HCT116 (cell line): ENCODE measurements around the gene COQ2. TPM values are rescaled to one million over a fixed set of nuclear protein-coding genes. Genes with fewer than 3 reads are reported as not detected.

Source experiments
- ATAC-seq: fragments of 200-7000 bp; cut with Tn5 transposase; 2 replicates; pipeline ENCODE4 v1.9.1; 2020; ENCODE audit warnings: mild to moderate bottlenecking, moderate library complexity
- BruUV-seq: library from RNA; stranded (reverse); fragments of 400-500 nt; replicated peaks from 2 replicates; lab custom pipeline; 2021; lab: Mats Ljungman, UMichigan
- CTCF ChIA-PET: fragments of 300-600 bp; sonication (Branson Sonifier 250); formaldehyde crosslinking; loops from one replicate; lab custom pipeline; 2021; ENCODE audit warnings: antibody characterized with exemption; lab: Charles Lee
- POLR2A ChIA-PET: fragments of 300-600, 350-600 bp; sonication (Branson Sonifier 250); formaldehyde crosslinking; loops from one replicate; lab custom pipeline; 2021; ENCODE audit warnings: antibody characterized with exemption; lab: Charles Lee
- RAD21 ChIA-PET, 2 experiments: fragments of 300-600 bp; sonication (Branson Sonifier 250); formaldehyde crosslinking; loops; one replicate each; lab custom pipeline; 2023; ENCODE audit warnings: low total read pairs in 2 of 2; ENCODE audit not compliant: uncharacterized antibody in 2 of 2, unreplicated experiment in 2 of 2, low non-redundant PET in 1 of 2; lab: Charles Lee
- DNase-seq: peaks from one replicate; pipeline ENCODE4 v3.0.0-alpha.2; 2010; ENCODE audit warnings: low read depth, low spot score
- H2AFZ ChIP-seq: fragments of 200-600 bp; shearing (Covaris generic), sonication (generic); 2 replicates; pipeline ENCODE4 v1.6.1; 2017; ENCODE audit warnings: low read depth, mixed run types, mixed read lengths, antibody characterized with exemption, low read length; ENCODE audit not compliant: poor library complexity, severe bottlenecking
- H3K27ac ChIP-seq: 2 replicates; pipeline ENCODE4 v1.5.1; 2012; ENCODE audit warnings: low read depth, low read length
- H3K27me3 ChIP-seq: fragments of 200-600 bp; sonication (generic); 2 replicates; pipeline ENCODE4 v1.6.1; 2016; ENCODE audit warnings: mixed run types, low read length, mixed read lengths; ENCODE audit not compliant: insufficient read depth
- H3K36me3 ChIP-seq, 2 experiments: fragments of 200-500 bp in 1 of 2; fragments of 200-600 bp in 1 of 2; sonication (Bioruptor generic) in 1 of 2; sonication (generic) in 1 of 2; 2 replicates each; pipeline versions ENCODE4 v1.5.1 to v1.6.1; 2014 to 2016; ENCODE audit warnings: low read length in 2 of 2, inconsistent platforms in 1 of 2, mixed read lengths in 1 of 2, mixed run types in 1 of 2; ENCODE audit not compliant: insufficient read depth in 2 of 2, control insufficient read depth in 1 of 2
- H3K4me1 ChIP-seq, 2 experiments: fragments of 200-600 bp in 1 of 2; sonication (generic) in 1 of 2; 2 replicates each; pipeline versions ENCODE4 v1.5.1 to v1.6.1; 2012 to 2017; ENCODE audit warnings: low read length in 2 of 2, inconsistent platforms in 1 of 2, mild to moderate bottlenecking in 1 of 2, mixed read lengths in 1 of 2, mixed run types in 1 of 2, moderate library complexity in 1 of 2; ENCODE audit not compliant: insufficient read depth in 2 of 2, control insufficient read depth in 1 of 2
- H3K4me2 ChIP-seq: fragments of 200-600 bp; sonication (generic); 2 replicates; pipeline ENCODE4 v1.6.1; 2017; ENCODE audit warnings: mixed run types, low read length, mixed read lengths
- H3K4me3 ChIP-seq, 2 experiments: fragments of 200-600 bp in 1 of 2; sonication (generic) in 1 of 2; replicated peaks in 1 of 2; 2 replicates each; pipeline ENCODE4 v1.5.1; 2011 to 2016; ENCODE audit warnings: low read length in 2 of 2, control low read depth in 1 of 2, low read depth in 1 of 2, mild to moderate bottlenecking in 1 of 2, mixed read lengths in 1 of 2, mixed run types in 1 of 2
- H3K79me2 ChIP-seq: fragments of 200-600 bp; sonication (generic); 2 replicates; pipeline ENCODE4 v1.6.1; 2017; ENCODE audit warnings: mild to moderate bottlenecking, mixed run types, low read length, moderate library complexity, mixed read lengths; ENCODE audit not compliant: insufficient read depth
- H3K9ac ChIP-seq: fragments of 200-600 bp; sonication (generic); 2 replicates; pipeline ENCODE4 v1.6.1; 2016; ENCODE audit warnings: low read length, mixed read lengths
- H3K9me2 ChIP-seq: fragments of 200-600 bp; sonication (generic), shearing (Covaris generic); 2 replicates; pipeline ENCODE4 v1.6.1; 2017; ENCODE audit warnings: mixed run types, mild to moderate bottlenecking, moderate library complexity; ENCODE audit not compliant: insufficient read depth
- H3K9me3 ChIP-seq, 2 experiments: fragments of 200-500 bp in 1 of 2; fragments of 200-600 bp in 1 of 2; sonication (Bioruptor generic) in 1 of 2; sonication (generic) in 1 of 2; 2 replicates each; pipeline ENCODE4 v1.6.1; 2014 to 2017; ENCODE audit warnings: low read length in 2 of 2, mixed read lengths in 2 of 2, inconsistent platforms in 1 of 2, low read depth in 1 of 2, mild to moderate bottlenecking in 1 of 2, mixed run types in 1 of 2, moderate library complexity in 1 of 2; ENCODE audit not compliant: control insufficient read depth in 1 of 2, insufficient read depth in 1 of 2
- H4K20me1 ChIP-seq: fragments of 200-600 bp; sonication (generic), shearing (Covaris generic); 2 replicates; pipeline ENCODE4 v1.6.1; 2017; ENCODE audit warnings: mixed run types, mild to moderate bottlenecking, moderate library complexity; ENCODE audit not compliant: insufficient read depth
- CBX3 ChIP-seq: IDR thresholded peaks from 2 replicates; pipeline ENCODE4 v1.6.1; 2012; ENCODE audit warnings: low read depth
- FOSL1 ChIP-seq: IDR thresholded peaks from 2 replicates; pipeline ENCODE4 v1.6.1; 2012; ENCODE audit warnings: low read depth
- POLR2AphosphoS5 ChIP-seq: IDR thresholded peaks from 2 replicates; pipeline ENCODE4 v1.6.1; 2011; ENCODE audit warnings: mild to moderate bottlenecking, low read depth, low read length, moderate library complexity
- SP1 ChIP-seq: IDR thresholded peaks from 2 replicates; pipeline ENCODE4 v1.6.1; 2012; ENCODE audit warnings: low read depth
- ZNF274 ChIP-seq: fragments of 200-500 bp; sonication (Bioruptor generic); IDR thresholded peaks from 2 replicates; pipeline ENCODE4 v1.6.1; 2014; ENCODE audit warnings: mild to moderate bottlenecking, low read depth, low read length, inconsistent platforms
- intact Hi-C: fragments of 100-400 bp; cut with micrococcal nuclease; formaldehyde crosslinking; loops from 2 replicates; pipeline ENCODE4 v1.10.0; 2022
- total RNA-seq: library from RNA; stranded (reverse); gene quantifications from one replicate; pipeline ENCODE4 v1.2.1, GENCODE V29; 2021; ENCODE audit not compliant: unreplicated experiment
- TF ChIP-seq, protein P1 (sequence below), 3 experiments: fragments of 200-600 bp in 1 of 3; sonication (generic) in 1 of 3; IDR thresholded peaks in 2 of 3; conservative IDR thresholded peaks in 1 of 3; 2 replicates each; pipeline ENCODE4 v1.5.1; 2012 to 2017; ENCODE audit warnings: low read depth in 2 of 3, low read length in 2 of 3, antibody characterized with exemption in 1 of 3, borderline replicate concordance in 1 of 3, control low read depth in 1 of 3, mild to moderate bottlenecking in 1 of 3, mixed read lengths in 1 of 3, mixed run types in 1 of 3, moderate library complexity in 1 of 3; ENCODE audit not compliant: insufficient read depth in 1 of 3
- TF ChIP-seq, protein P2 (sequence below): IDR thresholded peaks from 2 replicates; pipeline ENCODE4 v1.6.1; 2012
- TF ChIP-seq, protein P3 (sequence below): IDR thresholded peaks from 2 replicates; pipeline ENCODE4 v1.6.1; 2012; ENCODE audit warnings: low read depth

Gene COQ2
- total RNA-seq, 1 experiment from 2014 or later = 20.6 TPM

DNA sequence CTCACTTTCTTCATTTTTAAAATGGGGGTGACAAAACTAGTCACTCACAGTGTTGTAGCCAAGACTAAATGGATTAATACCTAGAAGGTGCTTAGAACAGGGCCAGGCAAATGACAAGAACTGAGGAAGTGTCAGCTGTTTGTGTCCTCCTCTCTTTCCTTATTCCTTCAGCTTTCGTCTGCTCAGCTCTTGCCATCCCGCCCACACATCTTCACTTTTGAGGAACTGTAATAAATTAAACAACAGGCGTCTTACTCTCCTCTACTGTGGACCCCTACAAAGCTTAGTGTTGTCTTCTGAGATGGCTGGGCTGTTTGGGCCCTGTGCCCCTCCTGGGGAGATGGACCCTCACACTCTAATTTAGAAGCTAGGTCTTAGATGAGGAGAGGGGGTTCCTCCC lies 47.4 kb upstream of the COQ2 start (continued):
- TF ChIP-seq, protein P1, sequence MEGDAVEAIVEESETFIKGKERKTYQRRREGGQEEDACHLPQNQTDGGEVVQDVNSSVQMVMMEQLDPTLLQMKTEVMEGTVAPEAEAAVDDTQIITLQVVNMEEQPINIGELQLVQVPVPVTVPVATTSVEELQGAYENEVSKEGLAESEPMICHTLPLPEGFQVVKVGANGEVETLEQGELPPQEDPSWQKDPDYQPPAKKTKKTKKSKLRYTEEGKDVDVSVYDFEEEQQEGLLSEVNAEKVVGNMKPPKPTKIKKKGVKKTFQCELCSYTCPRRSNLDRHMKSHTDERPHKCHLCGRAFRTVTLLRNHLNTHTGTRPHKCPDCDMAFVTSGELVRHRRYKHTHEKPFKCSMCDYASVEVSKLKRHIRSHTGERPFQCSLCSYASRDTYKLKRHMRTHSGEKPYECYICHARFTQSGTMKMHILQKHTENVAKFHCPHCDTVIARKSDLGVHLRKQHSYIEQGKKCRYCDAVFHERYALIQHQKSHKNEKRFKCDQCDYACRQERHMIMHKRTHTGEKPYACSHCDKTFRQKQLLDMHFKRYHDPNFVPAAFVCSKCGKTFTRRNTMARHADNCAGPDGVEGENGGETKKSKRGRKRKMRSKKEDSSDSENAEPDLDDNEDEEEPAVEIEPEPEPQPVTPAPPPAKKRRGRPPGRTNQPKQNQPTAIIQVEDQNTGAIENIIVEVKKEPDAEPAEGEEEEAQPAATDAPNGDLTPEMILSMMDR (IDR thresholded peaks at IDR 0.05 in 2 of 3, conservative IDR thresholded peaks at IDR 0.05 in 1 of 3; ENCODE audit: borderline replicate concordance in 1 of 3, insufficient read depth in 1 of 3, low read depth in 2 of 3, low read length in 2 of 3) = no peak
- TF ChIP-seq SP1 (no peak), ZNF274 (no peak), POLR2AphosphoS5 (no peak)

DNA sequence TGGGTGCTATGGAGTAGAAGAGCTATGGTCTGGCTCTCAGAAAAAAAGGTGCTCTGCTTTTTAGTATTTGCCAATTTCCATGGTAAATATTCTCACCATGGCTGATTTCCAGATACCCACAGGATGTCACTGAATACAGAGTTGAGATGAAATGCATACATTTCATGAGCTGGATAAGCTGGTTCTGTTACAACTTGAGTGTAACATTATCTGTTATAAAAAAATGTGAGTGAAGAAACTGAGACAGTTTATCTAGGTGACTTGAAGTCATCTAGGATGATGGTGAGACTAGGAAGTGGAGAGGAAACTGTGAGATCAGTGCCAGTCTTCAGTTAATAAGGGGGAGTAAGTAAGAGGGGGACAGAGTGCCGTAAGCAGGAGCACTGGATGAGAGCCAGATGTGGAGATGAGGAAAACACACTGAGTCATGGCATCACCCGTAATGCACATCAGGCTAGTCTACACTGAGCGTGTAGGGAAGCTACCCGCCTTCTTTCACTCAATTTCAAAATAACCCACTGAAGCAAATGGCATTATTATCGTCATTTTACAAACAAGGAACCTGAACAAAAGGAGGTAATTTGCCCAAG lies 45.0 kb upstream of the COQ2 start:
- H3K9ac ChIP-seq = no peak overlapping the region
- no peaks in the 10 kb centered on the region for H3K36me3 ChIP-seq
- intact Hi-C loops = no loop called here
- H3K4me1 ChIP-seq = peaks cover 2 to 9% of the 10 kb centered on the region in 2 experiments; a peak in 3 of 4 replicates
- TF ChIP-seq POLR2AphosphoS5 = no peak
- no peak for TF ChIP-seq FOSL1
- TF ChIP-seq, protein P2, sequence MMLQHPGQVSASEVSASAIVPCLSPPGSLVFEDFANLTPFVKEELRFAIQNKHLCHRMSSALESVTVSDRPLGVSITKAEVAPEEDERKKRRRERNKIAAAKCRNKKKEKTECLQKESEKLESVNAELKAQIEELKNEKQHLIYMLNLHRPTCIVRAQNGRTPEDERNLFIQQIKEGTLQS = no peak
- TF ChIP-seq, protein P3, sequence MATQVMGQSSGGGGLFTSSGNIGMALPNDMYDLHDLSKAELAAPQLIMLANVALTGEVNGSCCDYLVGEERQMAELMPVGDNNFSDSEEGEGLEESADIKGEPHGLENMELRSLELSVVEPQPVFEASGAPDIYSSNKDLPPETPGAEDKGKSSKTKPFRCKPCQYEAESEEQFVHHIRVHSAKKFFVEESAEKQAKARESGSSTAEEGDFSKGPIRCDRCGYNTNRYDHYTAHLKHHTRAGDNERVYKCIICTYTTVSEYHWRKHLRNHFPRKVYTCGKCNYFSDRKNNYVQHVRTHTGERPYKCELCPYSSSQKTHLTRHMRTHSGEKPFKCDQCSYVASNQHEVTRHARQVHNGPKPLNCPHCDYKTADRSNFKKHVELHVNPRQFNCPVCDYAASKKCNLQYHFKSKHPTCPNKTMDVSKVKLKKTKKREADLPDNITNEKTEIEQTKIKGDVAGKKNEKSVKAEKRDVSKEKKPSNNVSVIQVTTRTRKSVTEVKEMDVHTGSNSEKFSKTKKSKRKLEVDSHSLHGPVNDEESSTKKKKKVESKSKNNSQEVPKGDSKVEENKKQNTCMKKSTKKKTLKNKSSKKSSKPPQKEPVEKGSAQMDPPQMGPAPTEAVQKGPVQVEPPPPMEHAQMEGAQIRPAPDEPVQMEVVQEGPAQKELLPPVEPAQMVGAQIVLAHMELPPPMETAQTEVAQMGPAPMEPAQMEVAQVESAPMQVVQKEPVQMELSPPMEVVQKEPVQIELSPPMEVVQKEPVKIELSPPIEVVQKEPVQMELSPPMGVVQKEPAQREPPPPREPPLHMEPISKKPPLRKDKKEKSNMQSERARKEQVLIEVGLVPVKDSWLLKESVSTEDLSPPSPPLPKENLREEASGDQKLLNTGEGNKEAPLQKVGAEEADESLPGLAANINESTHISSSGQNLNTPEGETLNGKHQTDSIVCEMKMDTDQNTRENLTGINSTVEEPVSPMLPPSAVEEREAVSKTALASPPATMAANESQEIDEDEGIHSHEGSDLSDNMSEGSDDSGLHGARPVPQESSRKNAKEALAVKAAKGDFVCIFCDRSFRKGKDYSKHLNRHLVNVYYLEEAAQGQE = no peak
- no peak for TF ChIP-seq CBX3
- ChIA-PET RAD21 (no interaction called here), CTCF (no interaction called here), POLR2A (no interaction called here)
- DNase-seq (no peak), ATAC-seq (no peak)
- no peaks in the 10 kb centered on the region for H3K9me2 ChIP-seq
- H3K4me3 ChIP-seq = no peak overlapping the region
- no peaks in the 10 kb centered on the region for H3K27me3 ChIP-seq
- H3K4me2 ChIP-seq = no peak overlapping the region
- H2AFZ ChIP-seq = no peak overlapping the region
- BruUV-seq = no TSS peak
- no peaks in the 10 kb centered on the region for H3K79me2 ChIP-seq
- no peak overlapping the region for H3K27ac ChIP-seq
- H4K20me1 ChIP-seq = no peaks in the 10 kb centered on the region
- H3K9me3 ChIP-seq = no peaks in the 10 kb centered on the region
